Stimulated activated naive B cell treated with anti-CD40 and anti-IgM and Interleukin-4, amounts not matched to agents 10 μg/mL and 1 μg/mL and 100 μg/mL, for 72 hours (primary cell): ENCODE data around the gene NECTIN1.
A peak's percentile ranks its signal among the peaks of the same experiment; 100 is the strongest.

Experiments
- ATAC-seq, 2 donors: fragments of 150-1000 bp; cut with Tn5 transposase; replicated peaks; 2 replicates each; pipeline ENCODE4 v1.10.0; 2021; ENCODE audit warnings: moderate library complexity in 1 of 2
- DNase-seq: peaks from one replicate; pipeline ENCODE4 v3.0.0; 2021
- H3K27ac Mint-ChIP-seq: one replicate; pipeline ENCODE4 v1.8.0; 2022; ENCODE audit warnings: mild to moderate bottlenecking, mixed read lengths
- H3K27me3 Mint-ChIP-seq, 2 donors: one replicate each; pipeline ENCODE4 v1.8.0; 2022; ENCODE audit warnings: mixed read lengths in 2 of 2
- H3K36me3 Mint-ChIP-seq, 2 donors: one replicate each; pipeline ENCODE4 v1.8.0; 2022; ENCODE audit warnings: mixed read lengths in 2 of 2, mild to moderate bottlenecking in 1 of 2
- H3K4me1 Mint-ChIP-seq, 2 donors: one replicate each; pipeline ENCODE4 v1.8.0; 2022; ENCODE audit warnings: mixed read lengths in 2 of 2, mild to moderate bottlenecking in 1 of 2
- H3K4me3 Mint-ChIP-seq, 2 donors: one replicate each; pipeline ENCODE4 v1.8.0; 2022; ENCODE audit warnings: mild to moderate bottlenecking in 2 of 2, mixed read lengths in 2 of 2, moderate library complexity in 1 of 2
- H3K9me3 Mint-ChIP-seq, 2 donors: one replicate each; pipeline ENCODE4 v1.8.0; 2022; ENCODE audit warnings: mixed read lengths in 2 of 2, mild to moderate bottlenecking in 1 of 2

NECTIN1 gene

DNA sequence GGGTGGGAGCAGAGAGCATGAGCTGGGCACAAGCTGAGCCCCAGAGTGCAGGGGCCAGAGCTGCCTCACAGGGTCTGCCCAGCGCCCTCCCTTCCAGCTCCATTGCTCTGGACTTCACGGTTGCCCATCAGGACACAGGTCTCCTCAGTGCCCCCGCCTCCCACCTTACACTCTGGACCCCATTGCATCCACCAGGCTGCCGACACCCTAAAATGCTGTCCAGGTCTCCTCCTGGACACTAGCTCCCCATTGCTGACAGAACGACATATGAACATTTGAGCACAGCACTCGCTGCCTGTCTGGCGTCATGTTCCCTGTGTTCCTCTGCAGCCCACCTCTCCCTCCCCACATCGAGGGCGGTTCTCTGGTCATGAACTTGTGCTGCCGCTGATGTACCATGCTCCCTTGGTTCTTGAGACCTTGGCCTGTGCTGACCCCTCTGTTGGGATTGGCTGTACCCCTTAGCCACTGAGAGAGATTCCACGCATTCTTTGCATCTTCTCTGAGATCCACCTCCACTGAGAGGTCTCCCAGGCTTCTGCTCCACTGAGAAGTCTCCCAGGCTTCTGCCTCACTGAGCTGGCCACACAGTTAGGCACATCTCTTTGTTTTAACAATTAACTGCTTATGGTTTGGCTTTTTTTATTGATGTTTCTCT, 34.2 kb upstream of the NECTIN1 start:
- Mint-ChIP-seq H3K9me3 (peaks cover 0 to 10% of the 10 kb centered on the region in 2 donors), H3K27ac (no peak overlapping the region), H3K27me3 (peaks cover 45 to 64% of the 10 kb centered on the region in 2 donors), H3K4me1 (no peaks in the 10 kb centered on the region), H3K36me3 (peaks cover 2 to 5% of the 10 kb centered on the region in 2 donors), H3K4me3 (no peak overlapping the region)
- DNase-seq (no peak), ATAC-seq (no peak)

DNA sequence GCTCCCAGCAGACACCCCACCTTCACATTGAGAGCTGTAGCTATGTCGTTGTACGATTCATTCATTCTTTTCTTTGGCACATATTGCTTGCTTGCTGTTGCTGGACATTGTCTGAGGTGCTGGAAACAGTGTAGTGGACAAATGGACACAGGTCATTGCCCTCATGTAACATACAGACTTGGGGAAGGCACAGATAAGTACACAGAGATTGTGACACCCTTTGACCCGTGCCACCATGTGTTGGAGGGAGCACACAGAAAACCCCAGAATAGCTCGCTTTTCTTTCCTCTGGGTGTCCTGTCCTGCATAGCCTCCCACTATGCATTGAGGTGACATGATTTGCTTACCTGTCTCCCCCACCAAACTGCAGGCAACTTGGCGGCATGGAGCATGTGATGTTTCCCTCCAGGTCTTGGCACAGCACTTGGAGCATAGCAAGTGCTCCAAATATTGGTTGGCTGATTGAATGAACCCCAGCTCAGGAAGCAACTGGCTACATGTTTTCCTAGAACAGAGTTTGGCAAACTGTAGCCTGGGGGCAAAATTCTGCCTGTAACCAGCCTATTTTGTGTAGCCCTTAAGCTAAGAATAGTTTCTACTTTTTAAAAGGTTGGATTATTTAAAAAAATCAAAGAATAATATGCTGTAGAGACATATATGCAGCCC, 30.9 kb upstream of the NECTIN1 start:
- Mint-ChIP-seq H3K4me3 (no peak overlapping the region), H3K4me1 (peaks cover 0 to 3% of the 10 kb centered on the region in 2 donors), H3K36me3 (no peaks in the 10 kb centered on the region), H3K9me3 (no peaks in the 10 kb centered on the region), H3K27ac (no peak overlapping the region), H3K27me3 (peaks cover 50 to 70% of the 10 kb centered on the region in 2 donors)
- ATAC-seq (no peak), DNase-seq (no peak)

GRCh38 chr11:119759324-119759723, 30.3 kb upstream of the NECTIN1 start:
- Mint-ChIP-seq H3K4me1 (peaks cover 0 to 6% of the 10 kb centered on the region in 2 donors), H3K36me3 (no peaks in the 10 kb centered on the region), H3K27ac (no peak overlapping the region), H3K4me3 (no peak overlapping the region), H3K9me3 (no peaks in the 10 kb centered on the region), H3K27me3 (peaks cover 48 to 72% of the 10 kb centered on the region in 2 donors)
- ATAC-seq (peak in 1 of 2 donors; percentile 65), DNase-seq (no peak)

DNA sequence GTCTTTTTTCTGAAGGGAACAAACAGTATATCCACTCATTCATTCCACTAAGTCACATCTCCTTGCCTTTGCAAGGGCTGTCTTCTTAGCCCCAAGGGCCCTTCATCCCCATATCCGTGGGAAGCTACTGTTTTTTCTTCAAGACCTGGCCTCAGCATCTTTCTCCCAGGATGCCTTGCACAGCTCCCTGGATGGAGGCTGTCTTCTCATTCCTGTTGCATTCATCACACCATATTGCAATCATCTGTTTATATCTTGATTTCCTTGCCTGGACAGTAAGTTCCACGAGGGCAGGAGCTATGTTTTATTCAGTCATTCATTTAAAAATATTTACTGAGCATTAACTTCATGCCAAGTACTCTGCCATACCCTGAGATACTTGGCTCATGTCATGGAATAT, 29.3 kb upstream of the NECTIN1 start:
- no peak overlapping the region for H3K4me3 Mint-ChIP-seq

DNA sequence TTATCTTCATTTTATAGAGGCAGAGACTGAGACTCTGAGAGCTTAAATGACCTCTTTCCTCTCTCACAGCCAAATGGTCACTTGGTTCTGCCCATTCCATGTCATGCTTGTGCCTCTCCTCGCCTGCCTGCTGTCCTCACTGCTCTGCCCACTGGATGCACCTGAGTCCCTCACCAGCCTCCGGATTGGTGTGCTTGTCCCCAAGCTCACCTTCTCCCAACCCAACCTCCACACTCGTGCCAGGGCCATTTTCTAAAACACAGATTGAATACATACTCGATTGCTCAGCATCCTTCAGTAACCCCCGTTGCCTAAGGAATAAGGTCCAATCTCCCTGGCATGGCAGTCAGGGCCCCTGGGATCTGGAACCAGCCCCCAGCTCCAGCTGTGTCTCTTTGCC, 28.4 kb upstream of the NECTIN1 start:
- ATAC-seq (no peak), DNase-seq (no peak)
- no peak overlapping the region for H3K4me3 Mint-ChIP-seq
- H3K4me1 Mint-ChIP-seq = peaks cover 17 to 21% of the 10 kb centered on the region in 2 donors
- peaks cover 0 to 3% of the 10 kb centered on the region in 2 donors for H3K9me3 Mint-ChIP-seq
- peaks cover 0 to 4% of the 10 kb centered on the region in 2 donors for H3K36me3 Mint-ChIP-seq
- H3K27me3 Mint-ChIP-seq = peaks cover 35 to 53% of the 10 kb centered on the region in 2 donors
- no peak overlapping the region for H3K27ac Mint-ChIP-seq

More for the DNA sequence above, 29.3 kb upstream of the NECTIN1 start:
- H3K4me1 Mint-ChIP-seq = peaks cover 7 to 12% of the 10 kb centered on the region in 2 donors
- H3K36me3 Mint-ChIP-seq = peaks cover 0 to 4% of the 10 kb centered on the region in 2 donors
- H3K27ac Mint-ChIP-seq = no peak overlapping the region
- ATAC-seq (no peak), DNase-seq (no peak)
- peaks cover 42 to 62% of the 10 kb centered on the region in 2 donors for H3K27me3 Mint-ChIP-seq
- peaks cover 0 to 3% of the 10 kb centered on the region in 2 donors for H3K9me3 Mint-ChIP-seq

- Mint-ChIP-seq H3K9me3 (peaks cover 0 to 3% of the 10 kb centered on the region in 2 donors), H3K27me3 (peaks cover 30 to 44% of the 10 kb centered on the region in 2 donors)
- no peak for ATAC-seq
These were observed 27.3 kb upstream of the NECTIN1 start for GRCh38 chr11:119756169-119756865.

GRCh38 chr11:119755356-119756071, 26.5 kb upstream of the NECTIN1 start:
- no peak overlapping the region for H3K27ac Mint-ChIP-seq
- no peak for ATAC-seq
- H3K36me3 Mint-ChIP-seq = peaks cover 0 to 4% of the 10 kb centered on the region in 2 donors
- H3K27me3 Mint-ChIP-seq = peaks cover 29 to 43% of the 10 kb centered on the region in 2 donors
- no peak overlapping the region for H3K4me3 Mint-ChIP-seq
- H3K9me3 Mint-ChIP-seq = peaks cover 0 to 3% of the 10 kb centered on the region in 2 donors
- H3K4me1 Mint-ChIP-seq = peaks cover 32 to 34% of the 10 kb centered on the region in 2 donors
- no peak for DNase-seq

More at GRCh38 chr11:119756169-119756865, 27.3 kb upstream of the NECTIN1 start:
- Mint-ChIP-seq H3K36me3 (peaks cover 0 to 4% of the 10 kb centered on the region in 2 donors), H3K4me1 (peaks cover 27 to 31% of the 10 kb centered on the region in 2 donors), H3K4me3 (no peak overlapping the region), H3K27ac (no peak overlapping the region)
- no peak for DNase-seq

GRCh38 chr11:119754656-119755355, 25.8 kb upstream of the NECTIN1 start:
- Mint-ChIP-seq H3K4me3 (no peak overlapping the region), H3K4me1 (peaks cover 32 to 34% of the 10 kb centered on the region in 2 donors), H3K27me3 (peaks cover 27 to 43% of the 10 kb centered on the region in 2 donors), H3K36me3 (peaks cover 0 to 4% of the 10 kb centered on the region in 2 donors), H3K27ac (no peak overlapping the region), H3K9me3 (peaks cover 0 to 3% of the 10 kb centered on the region in 2 donors)
- no peak for ATAC-seq
- no peak for DNase-seq

DNA sequence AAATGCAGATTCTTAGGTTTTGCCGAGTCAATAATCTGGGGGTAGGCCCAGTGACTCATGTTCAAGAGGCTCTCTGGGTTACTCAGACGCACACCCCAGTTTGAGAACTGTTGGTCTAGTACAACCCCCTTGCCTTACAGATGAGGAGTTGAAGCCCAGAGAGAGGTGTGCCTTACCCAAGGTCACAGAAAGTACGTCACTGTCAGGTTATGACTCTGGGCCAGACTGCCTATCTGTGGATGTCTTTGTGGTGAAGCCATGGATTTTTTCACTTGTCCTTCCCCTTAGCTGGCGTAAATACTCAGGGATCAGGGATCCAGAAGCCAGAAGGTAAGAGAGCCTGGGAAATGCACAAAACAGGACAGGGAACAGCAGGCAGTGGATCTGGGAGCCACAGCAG, 25.2 kb upstream of the NECTIN1 start:
- Mint-ChIP-seq H3K27ac (no peak overlapping the region), H3K4me1 (peaks cover 32 to 34% of the 10 kb centered on the region in 2 donors), H3K9me3 (peaks cover 0 to 3% of the 10 kb centered on the region in 2 donors), H3K27me3 (peaks cover 25 to 37% of the 10 kb centered on the region in 2 donors), H3K36me3 (peaks cover 0 to 4% of the 10 kb centered on the region in 2 donors), H3K4me3 (no peak overlapping the region)
- ATAC-seq = no peak
- DNase-seq = no peak

DNA sequence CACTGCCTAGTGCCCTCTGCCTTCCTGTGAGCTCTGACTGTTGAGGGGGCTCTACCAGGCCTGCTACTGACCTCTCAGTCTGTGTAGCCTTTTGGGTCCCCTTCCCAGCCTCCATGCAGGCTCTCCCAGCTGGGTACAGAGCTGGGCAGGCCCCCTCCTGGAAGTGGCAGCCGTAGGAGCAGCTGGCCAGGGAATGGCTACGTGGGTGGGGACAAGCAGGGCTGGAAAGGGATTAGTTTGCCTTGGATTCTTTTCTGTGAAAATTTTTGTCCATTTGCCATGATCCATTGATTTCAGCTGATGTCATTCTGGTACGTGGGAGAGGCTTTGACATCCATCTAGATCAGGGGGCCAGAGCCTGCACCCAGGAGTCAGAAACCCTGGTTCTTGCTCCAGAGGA, 23.9 kb upstream of the NECTIN1 start:
- peaks cover 0 to 3% of the 10 kb centered on the region in 2 donors for H3K9me3 Mint-ChIP-seq
- DNase-seq (no peak), ATAC-seq (no peak)
- peaks cover 32 to 34% of the 10 kb centered on the region in 2 donors for H3K4me1 Mint-ChIP-seq
- peak overlapping the region; percentile 39 for H3K27ac Mint-ChIP-seq
- peaks cover 19 to 28% of the 10 kb centered on the region in 2 donors for H3K27me3 Mint-ChIP-seq
- no peak overlapping the region for H3K4me3 Mint-ChIP-seq
- H3K36me3 Mint-ChIP-seq = peaks cover 0 to 4% of the 10 kb centered on the region in 2 donors

GRCh38 chr11:119752345-119752871, 23.4 kb upstream of the NECTIN1 start:
- no peak for DNase-seq
- H3K4me3 Mint-ChIP-seq = peak overlapping the region; percentile 54 to 70
- ATAC-seq = peak; percentile 77 to 83
- H3K9me3 Mint-ChIP-seq = peaks cover 0 to 3% of the 10 kb centered on the region in 2 donors
- H3K27ac Mint-ChIP-seq = peak overlapping the region; percentile 89
- H3K36me3 Mint-ChIP-seq = peaks cover 0 to 4% of the 10 kb centered on the region in 2 donors
- peaks cover 19 to 28% of the 10 kb centered on the region in 2 donors for H3K27me3 Mint-ChIP-seq
- peaks cover 32 to 34% of the 10 kb centered on the region in 2 donors for H3K4me1 Mint-ChIP-seq

DNA sequence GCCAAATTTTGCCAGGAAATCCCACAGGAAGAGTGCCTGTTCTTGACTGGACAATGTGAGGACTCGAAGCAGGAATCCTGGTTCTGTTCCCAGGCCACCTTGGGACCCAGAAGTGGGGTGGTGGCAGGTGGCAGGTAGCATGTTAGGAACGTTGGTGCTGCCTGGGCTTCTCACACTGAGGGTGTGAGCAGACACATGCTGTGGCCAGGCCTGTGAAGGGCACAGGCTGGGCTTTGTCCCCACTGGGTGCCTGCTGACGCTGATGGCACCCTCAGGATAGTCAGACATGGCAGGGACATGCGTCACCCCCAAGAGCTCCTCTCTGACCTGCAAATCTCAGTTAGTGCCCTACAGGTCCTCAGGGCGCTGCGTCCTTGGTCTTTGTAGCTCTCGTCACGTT, 21.1 kb upstream of the NECTIN1 start:
- DNase-seq = no peak
- H3K4me3 Mint-ChIP-seq = no peak overlapping the region
- no peak for ATAC-seq
- peaks cover 0 to 3% of the 10 kb centered on the region in 2 donors for H3K9me3 Mint-ChIP-seq
- H3K4me1 Mint-ChIP-seq = peaks cover 31 to 32% of the 10 kb centered on the region in 2 donors
- H3K36me3 Mint-ChIP-seq = peaks cover 0 to 4% of the 10 kb centered on the region in 2 donors
- H3K27me3 Mint-ChIP-seq = peaks cover 11 to 32% of the 10 kb centered on the region in 2 donors
- H3K27ac Mint-ChIP-seq = peak overlapping the region; percentile 20

- peaks cover 0 to 3% of the 10 kb centered on the region in 2 donors for H3K9me3 Mint-ChIP-seq
- no peak overlapping the region for H3K27ac Mint-ChIP-seq
- ATAC-seq (no peak), DNase-seq (no peak)
- H3K36me3 Mint-ChIP-seq = peaks cover 0 to 4% of the 10 kb centered on the region in 2 donors
- peaks cover 15 to 34% of the 10 kb centered on the region in 2 donors for H3K27me3 Mint-ChIP-seq
- peaks cover 28 to 32% of the 10 kb centered on the region in 2 donors for H3K4me1 Mint-ChIP-seq
- no peak overlapping the region for H3K4me3 Mint-ChIP-seq
These were observed 20.1 kb upstream of the NECTIN1 start for GRCh38 chr11:119749006-119749565.
